Stimulated activated CD4-positive, alpha-beta T cell treated with anti-CD3 and anti-CD28 coated beads, TNF-alpha, amount 100 ng/mL, for 1 hour (primary cell): ENCODE measurements around the gene GPRC5A.
"Not testable (repeated sequence)": the region's sequence is repeated elsewhere in the genome, so short reads cannot be mapped to it uniquely, and the experiment has no call there.

Source experiments
- DNase-seq, 3 donors: peaks; one replicate each; pipeline ENCODE4 v3.0.0-alpha.2; 2020; ENCODE audit warnings: low read depth in 3 of 3, low spot score in 1 of 3

The GPRC5A gene

GRCh38 chr12:12891080-12891880 is at the start of gene GPRC5A:
TSS of gene GPRC5A (plus strand) at chr12:12891562. CDS start at chr12:12908250, 16,688 bp downstream.
- DNase-seq = peak in 1 of 3 donors; percentile 12

- no peak for DNase-seq
These were observed 45.5 kb upstream of the GPRC5A start for GRCh38 chr12:12845794-12846243.

GRCh38 chr12:12846780-12847179 is 44.6 kb upstream of the GPRC5A start:
- DNase-seq = not testable (repeated sequence)

- DNase-seq = no peak
These were observed 37.9 kb upstream of the GPRC5A start for GRCh38 chr12:12853435-12853834.

- DNase-seq = no peak
These were observed 31.7 kb upstream of the GPRC5A start for GRCh38 chr12:12859690-12860089.

- DNase-seq = no peak
These were observed 27.1 kb upstream of the GPRC5A start for GRCh38 chr12:12864243-12864642.

GRCh38 chr12:12868477-12869235 is 22.7 kb upstream of the GPRC5A start:
- DNase-seq = no peak

GRCh38 chr12:12870465-12870864 is 20.9 kb upstream of the GPRC5A start:
- no peak for DNase-seq

GRCh38 chr12:12871587-12872138 is 19.7 kb upstream of the GPRC5A start:
- no peak for DNase-seq

GRCh38 chr12:12872139-12872933 is 19.0 kb upstream of the GPRC5A start:
- no peak for DNase-seq

GRCh38 chr12:12872934-12873275 is 18.5 kb upstream of the GPRC5A start:
- DNase-seq = no peak

- DNase-seq = no peak
These were observed 17.3 kb upstream of the GPRC5A start for GRCh38 chr12:12874029-12874428.

GRCh38 chr12:12875301-12875700 is 16.1 kb upstream of the GPRC5A start:
- not testable (repeated sequence) for DNase-seq

- no peak for DNase-seq
These were observed 14.1 kb upstream of the GPRC5A start for GRCh38 chr12:12877153-12877768.

- DNase-seq = no peak
These were observed 13.4 kb upstream of the GPRC5A start for GRCh38 chr12:12877781-12878455.

- no peak for DNase-seq
These were observed 10.8 kb upstream of the GPRC5A start for GRCh38 chr12:12880537-12880936.

- no peak for DNase-seq
These were observed 10.0 kb upstream of the GPRC5A start for GRCh38 chr12:12881151-12881909.

GRCh38 chr12:12882288-12882687 is 9.1 kb upstream of the GPRC5A start:
- DNase-seq = no peak

GRCh38 chr12:12883369-12884001 is 7.9 kb upstream of the GPRC5A start:
- DNase-seq = no peak
